Bronchial epithelial cell (primary cell): ENCODE results near the gene CMC1. TPM values are rescaled to one million over a fixed set of nuclear protein-coding genes. Genes with fewer than 3 reads are reported as not detected.

ENCODE experiments used
- DNase-seq: peaks from one replicate; pipeline ENCODE4 v3.0.0-alpha.2; 2010; ENCODE audit warnings: low read depth
- FAIRE-seq: peaks from 2 replicates; lab custom pipeline; 2011; peaks lifted over from hg19 to GRCh38; lab: Jason Lieb, UNC
- H3K27me3 ChIP-seq: 2 replicates; pipeline ENCODE4 v1.5.1; 2011; ENCODE audit warnings: low read length; ENCODE audit not compliant: control insufficient read depth, insufficient read depth
- H3K36me3 ChIP-seq: 2 replicates; pipeline ENCODE4 v1.5.1; 2011; ENCODE audit warnings: low read length; ENCODE audit not compliant: control insufficient read depth, insufficient read depth
- H3K4me3 ChIP-seq: 2 replicates; pipeline ENCODE4 v1.5.1; 2011; ENCODE audit warnings: mild to moderate bottlenecking, low read depth, low read length, control low read depth
- CTCF ChIP-seq: IDR thresholded peaks from 2 replicates; pipeline ENCODE4 v1.5.1; 2011; ENCODE audit warnings: mild to moderate bottlenecking, moderate library complexity, low read length, control low read depth, inconsistent platforms; ENCODE audit not compliant: insufficient read depth, severe bottlenecking
- total RNA-seq: library from RNA; depleted of rRNA; stranded (reverse); fragments of >200 nt; gene quantifications from 2 replicates; pipeline ENCODE4 v1.2.1, GENCODE V29; 2014

Gene CMC1
- total RNA-seq, 1 donor from 2014 or later: 2.4 TPM

- H3K27me3 ChIP-seq: no peaks in the 10 kb centered on the region
- TF ChIP-seq CTCF: no peak
- H3K4me3 ChIP-seq: no peak overlapping the region
- no peaks in the 10 kb centered on the region for H3K36me3 ChIP-seq
- DNase-seq: no peak
- FAIRE-seq: no peak
Observed at GRCh38 chr3:28218917-28219198, 22.6 kb upstream of the CMC1 start.

GRCh38 chr3:28224430-28224829 is 17.0 kb upstream of the CMC1 start:
- TF ChIP-seq CTCF: no peak
- DNase-seq: no peak
- H3K4me3 ChIP-seq: no peak overlapping the region
- H3K36me3 ChIP-seq: no peaks in the 10 kb centered on the region
- no peak for FAIRE-seq
- no peaks in the 10 kb centered on the region for H3K27me3 ChIP-seq

- no peak for TF ChIP-seq CTCF
- FAIRE-seq (no peak), DNase-seq (no peak)
- no peaks in the 10 kb centered on the region for H3K27me3 ChIP-seq
- no peaks in the 10 kb centered on the region for H3K36me3 ChIP-seq
- H3K4me3 ChIP-seq: no peak overlapping the region
Observed at GRCh38 chr3:28226020-28226419, 15.4 kb upstream of the CMC1 start.

- Histone ChIP-seq H3K4me3 (no peak overlapping the region), H3K36me3 (no peaks in the 10 kb centered on the region), H3K27me3 (no peaks in the 10 kb centered on the region)
- no peak for TF ChIP-seq CTCF
- FAIRE-seq: no peak
- DNase-seq: no peak
Observed at GRCh38 chr3:28228623-28229022, 12.8 kb upstream of the CMC1 start.

GRCh38 chr3:28232659-28233058 is 8.8 kb upstream of the CMC1 start:
- Histone ChIP-seq H3K27me3 (no peaks in the 10 kb centered on the region), H3K4me3 (no peak overlapping the region), H3K36me3 (no peaks in the 10 kb centered on the region)
- no peak for FAIRE-seq
- DNase-seq: no peak
- TF ChIP-seq CTCF: no peak

- Histone ChIP-seq H3K36me3 (no peaks in the 10 kb centered on the region), H3K4me3 (no peak overlapping the region), H3K27me3 (no peaks in the 10 kb centered on the region)
- no peak for DNase-seq
- FAIRE-seq: no peak
- no peak for TF ChIP-seq CTCF
Observed at GRCh38 chr3:28234454-28234853, 7.0 kb upstream of the CMC1 start.
